ENCODE measurements around the gene ABCD1.
"Not testable (repeated sequence)": the region's sequence is repeated elsewhere in the genome, so short reads cannot be mapped to it uniquely, and the experiment has no call there.

The ABCD1 gene

DNA sequence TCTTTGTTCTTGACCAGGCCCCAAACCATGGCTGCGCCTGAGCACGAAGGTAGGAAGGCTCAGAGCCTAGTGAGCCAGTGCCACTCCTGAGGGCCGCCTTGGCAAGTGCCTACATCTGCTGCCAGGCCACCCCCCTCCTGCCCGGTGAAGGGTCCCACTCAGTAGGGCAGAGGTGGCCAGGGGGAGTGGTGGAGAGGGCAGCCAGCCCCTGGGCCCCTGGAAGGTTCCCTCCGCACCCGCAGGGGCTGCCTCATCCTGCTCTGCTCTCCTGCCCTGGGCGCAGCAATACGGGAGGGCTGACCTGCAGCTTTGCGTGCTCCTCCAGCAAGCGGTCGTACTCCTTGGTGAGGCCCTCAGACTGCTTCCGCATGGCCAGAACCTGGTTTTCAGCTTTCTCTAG is 22.9 kb upstream of the ABCD1 start:
- H3K4me3 ChIP-seq (ENCODE audit: control insufficient read depth, low read depth, low read length) = no peak overlapping the region
- DNase-seq (ENCODE audit: low read depth) = no peak
- TF ChIP-seq, protein P1, sequence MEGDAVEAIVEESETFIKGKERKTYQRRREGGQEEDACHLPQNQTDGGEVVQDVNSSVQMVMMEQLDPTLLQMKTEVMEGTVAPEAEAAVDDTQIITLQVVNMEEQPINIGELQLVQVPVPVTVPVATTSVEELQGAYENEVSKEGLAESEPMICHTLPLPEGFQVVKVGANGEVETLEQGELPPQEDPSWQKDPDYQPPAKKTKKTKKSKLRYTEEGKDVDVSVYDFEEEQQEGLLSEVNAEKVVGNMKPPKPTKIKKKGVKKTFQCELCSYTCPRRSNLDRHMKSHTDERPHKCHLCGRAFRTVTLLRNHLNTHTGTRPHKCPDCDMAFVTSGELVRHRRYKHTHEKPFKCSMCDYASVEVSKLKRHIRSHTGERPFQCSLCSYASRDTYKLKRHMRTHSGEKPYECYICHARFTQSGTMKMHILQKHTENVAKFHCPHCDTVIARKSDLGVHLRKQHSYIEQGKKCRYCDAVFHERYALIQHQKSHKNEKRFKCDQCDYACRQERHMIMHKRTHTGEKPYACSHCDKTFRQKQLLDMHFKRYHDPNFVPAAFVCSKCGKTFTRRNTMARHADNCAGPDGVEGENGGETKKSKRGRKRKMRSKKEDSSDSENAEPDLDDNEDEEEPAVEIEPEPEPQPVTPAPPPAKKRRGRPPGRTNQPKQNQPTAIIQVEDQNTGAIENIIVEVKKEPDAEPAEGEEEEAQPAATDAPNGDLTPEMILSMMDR (conservative IDR thresholded peaks at IDR 0.05; ENCODE audit: control insufficient read depth, insufficient read depth, low read depth, low read length) = no peak

DNA sequence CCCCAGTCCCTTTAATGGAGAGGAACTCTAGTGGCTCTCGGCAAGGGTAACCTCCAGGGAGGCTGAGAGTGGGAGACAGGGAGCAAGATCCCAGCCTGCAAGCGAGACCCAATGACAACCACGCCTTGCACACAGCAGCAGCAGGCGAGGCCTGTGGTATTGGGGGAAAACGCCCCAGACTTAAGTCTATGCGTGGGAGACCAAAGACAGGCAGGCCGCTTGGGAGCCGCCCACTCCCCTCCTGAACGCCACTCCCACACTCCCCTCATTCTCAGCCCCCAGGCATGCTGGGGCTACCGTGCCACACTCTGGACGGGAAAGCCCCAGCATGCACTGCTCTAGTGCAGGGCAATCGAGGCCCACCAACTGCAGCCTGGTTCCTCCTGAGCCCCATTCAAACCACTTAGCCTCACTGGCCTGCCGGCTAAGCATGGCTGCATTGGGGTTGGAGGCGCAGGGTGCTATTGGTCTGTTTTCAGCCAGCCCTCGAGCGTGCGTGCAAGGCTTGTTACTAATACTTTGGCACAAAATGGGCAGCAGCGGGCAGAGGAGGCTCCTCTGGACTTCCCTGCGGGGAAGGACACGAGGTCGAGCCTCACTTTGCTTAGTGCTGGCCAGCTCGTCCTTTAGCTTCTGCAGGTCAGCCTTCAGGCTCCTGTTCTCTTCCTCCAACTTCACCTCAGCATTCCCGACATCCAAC is 22.2 kb upstream of the ABCD1 start:
- TF ChIP-seq, protein P1 (conservative IDR thresholded peaks at IDR 0.05; ENCODE audit: control insufficient read depth, insufficient read depth, low read depth, low read length) = no peak
- no peak overlapping the region for H3K4me3 ChIP-seq (ENCODE audit: control insufficient read depth, low read depth, low read length)
- no peak for DNase-seq (ENCODE audit: low read depth)

DNA sequence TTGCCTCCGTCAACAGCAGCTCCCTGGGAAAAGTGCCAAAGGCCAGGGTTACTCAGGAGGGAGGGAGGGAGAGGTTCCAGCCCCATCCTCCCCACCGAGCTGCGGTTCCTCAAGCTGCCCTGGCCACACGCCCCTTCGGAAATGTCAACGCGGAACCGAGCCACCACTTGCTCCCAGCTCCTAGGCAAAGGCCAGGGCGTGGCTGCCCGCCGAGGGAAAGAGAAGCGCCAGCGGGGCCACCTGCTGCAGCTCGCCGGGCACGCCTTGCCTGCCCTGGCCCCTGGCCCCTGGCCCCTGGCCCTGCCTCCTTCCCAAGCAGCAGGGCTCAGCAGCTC is 21.7 kb upstream of the ABCD1 start:
- TF ChIP-seq, protein P1 (conservative IDR thresholded peaks at IDR 0.05; ENCODE audit: control insufficient read depth, insufficient read depth, low read depth, low read length) = no peak
- peak; percentile 79 for DNase-seq (ENCODE audit: low read depth)
- no peak overlapping the region for H3K4me3 ChIP-seq (ENCODE audit: control insufficient read depth, low read depth, low read length)

DNA sequence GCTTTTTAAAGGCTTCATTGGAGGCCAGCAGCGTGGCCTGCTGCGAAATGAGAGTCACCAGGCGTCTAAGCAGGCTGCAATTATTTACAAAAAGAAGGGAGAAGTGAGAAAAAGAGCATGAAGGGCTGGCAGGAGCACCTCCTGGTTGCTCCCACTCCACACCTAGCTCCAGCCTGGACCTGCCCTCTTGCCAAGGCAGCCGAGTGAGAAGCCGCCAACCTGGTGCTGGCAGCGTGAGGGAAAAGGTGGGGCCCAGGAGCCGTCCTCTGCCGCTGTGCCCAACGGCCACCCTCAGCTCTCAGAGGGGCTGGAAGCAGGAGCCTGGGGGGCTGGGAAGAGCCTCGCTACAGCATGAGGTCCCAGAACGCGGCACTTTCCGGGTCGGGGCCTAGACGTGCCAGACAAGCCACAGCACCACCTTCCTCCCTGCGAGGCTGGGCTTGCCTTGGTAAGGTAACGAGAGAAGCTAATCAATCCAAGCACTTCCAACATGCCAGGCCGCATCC is 20.6 kb upstream of the ABCD1 start:
- TF ChIP-seq, protein P1 (conservative IDR thresholded peaks at IDR 0.05; ENCODE audit: control insufficient read depth, insufficient read depth, low read depth, low read length) = no peak
- DNase-seq (ENCODE audit: low read depth) = no peak

DNA sequence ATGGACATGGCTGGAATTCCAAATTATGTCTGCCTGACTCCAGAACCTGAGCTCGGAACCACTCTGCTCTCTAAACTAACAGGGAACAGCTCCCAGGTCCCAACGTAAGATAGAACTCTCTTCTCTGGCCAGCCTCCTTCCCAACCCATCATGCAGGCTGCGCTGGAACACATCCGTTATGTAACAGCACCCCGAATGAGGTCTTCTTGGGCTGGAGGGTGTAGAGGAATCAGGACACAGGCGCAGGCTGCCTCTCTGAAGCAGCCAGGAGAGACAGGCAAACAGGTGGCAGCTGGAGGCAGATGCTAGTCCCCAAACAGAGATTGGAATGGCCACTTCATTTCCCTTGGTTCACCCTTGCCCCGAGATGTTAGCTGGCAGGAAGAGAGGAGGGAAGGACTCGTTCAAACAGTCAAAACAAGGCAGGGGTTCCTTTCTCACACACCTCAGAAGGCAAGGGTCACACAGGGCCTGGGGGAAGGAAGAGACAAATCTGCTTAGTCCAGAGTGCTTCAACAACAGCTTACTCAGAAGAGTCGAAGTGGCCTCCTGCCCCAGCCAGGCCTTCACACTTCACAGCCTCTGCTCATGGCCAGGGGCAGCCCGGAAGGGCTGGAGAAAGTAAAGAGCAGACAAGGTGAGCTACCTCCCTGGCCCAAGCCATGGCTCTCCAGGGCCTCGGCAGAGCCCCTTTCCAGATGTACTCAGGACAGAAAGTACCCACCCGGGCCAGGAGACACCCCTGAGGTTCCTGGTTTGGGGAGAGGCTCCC is 19.8 kb upstream of the ABCD1 start:
- H3K4me3 ChIP-seq (ENCODE audit: control insufficient read depth, low read depth, low read length) = not testable (repeated sequence)

More for the DNA sequence above, 20.6 kb upstream of the ABCD1 start:
- H3K4me3 ChIP-seq (ENCODE audit: control insufficient read depth, low read depth, low read length) = no peak overlapping the region

DNA sequence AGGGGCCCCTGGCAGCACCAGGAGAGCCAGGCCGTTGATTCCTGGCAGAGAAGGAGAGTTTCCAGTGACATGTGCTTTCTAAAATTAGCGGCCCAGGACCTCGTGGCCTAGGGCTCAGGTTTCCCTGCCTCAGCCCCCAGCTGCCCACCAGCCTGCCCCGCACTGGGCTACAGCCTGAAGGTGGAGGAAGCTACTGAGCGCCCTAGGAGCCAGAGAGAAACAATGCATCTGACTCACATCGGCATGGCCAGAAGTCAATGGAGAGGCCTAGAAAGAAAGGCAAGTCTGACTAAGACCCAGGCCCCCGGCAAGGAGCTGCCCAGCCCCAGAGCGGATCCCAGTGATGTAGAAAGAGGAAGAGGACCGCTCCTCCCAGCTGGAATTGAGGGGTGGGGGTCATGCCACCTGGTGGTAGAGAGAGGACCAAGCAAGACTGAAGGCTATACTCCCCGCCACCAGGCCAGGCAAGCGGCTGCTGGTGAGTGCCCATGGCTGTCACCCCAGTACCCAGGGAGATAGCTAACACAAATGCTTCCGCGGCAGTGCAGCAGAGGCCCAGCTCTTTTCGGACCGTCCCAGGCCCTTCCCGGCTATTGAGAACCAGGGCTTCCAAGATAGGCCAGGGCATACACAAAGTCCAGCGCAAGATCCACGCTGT is 19.1 kb upstream of the ABCD1 start:
- not testable (repeated sequence) for H3K4me3 ChIP-seq (ENCODE audit: control insufficient read depth, low read depth, low read length); DNase-seq (ENCODE audit: low read depth)

More for the DNA sequence above, 19.8 kb upstream of the ABCD1 start:
- not testable (repeated sequence) for DNase-seq (ENCODE audit: low read depth)

DNA sequence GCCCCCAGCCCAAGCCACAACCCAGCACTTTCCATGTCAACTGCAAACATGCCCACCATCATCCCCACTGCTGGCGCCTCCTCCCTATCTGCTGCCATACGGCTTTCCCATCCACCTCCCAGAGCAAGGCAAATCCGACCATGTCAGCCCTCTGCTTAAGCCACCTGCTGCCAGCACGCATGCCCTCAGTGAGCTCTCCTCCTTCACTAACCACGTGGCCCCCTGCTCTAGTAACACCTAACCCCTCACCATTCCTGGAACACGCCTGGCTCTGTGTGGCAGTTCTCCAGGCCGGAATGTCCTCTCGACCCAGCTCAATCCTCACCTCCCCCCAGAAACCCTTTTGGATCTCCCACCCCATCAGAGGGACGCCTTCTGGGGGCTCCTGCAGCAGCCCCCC is 17.9 kb upstream of the ABCD1 start:
- TF ChIP-seq, protein P1 (conservative IDR thresholded peaks at IDR 0.05; ENCODE audit: control insufficient read depth, insufficient read depth, low read depth, low read length) = no peak
- H3K4me3 ChIP-seq (ENCODE audit: control insufficient read depth, low read depth, low read length) = no peak overlapping the region
- no peak for DNase-seq (ENCODE audit: low read depth)

Measured in fibroblast of mammary gland (primary cell).